SU-DHL-6 (cell line): ENCODE results near the gene ARHGEF3.

Experiments used
- H2AFZ ChIP-seq: fragments of 200-600 bp; sonication (generic); 2 replicates; pipeline ENCODE4 v1.6.1; 2014; ENCODE audit warnings: low read depth, mild to moderate bottlenecking, moderate library complexity, mixed read lengths, antibody characterized with exemption, low read length; ENCODE audit not compliant: severe bottlenecking
- H3F3A ChIP-seq: fragments of 200-600 bp; shearing (Covaris generic); 2 replicates; pipeline ENCODE4 v1.6.0; 2016; ENCODE audit warnings: antibody characterized with exemption, mild to moderate bottlenecking; ENCODE audit not compliant: insufficient read depth
- H3K27ac ChIP-seq: fragments of 200-600 bp; sonication (generic); 2 replicates; pipeline ENCODE4 v1.5.1; 2016; ENCODE audit warnings: low read depth, mild to moderate bottlenecking, low read length, moderate library complexity, mixed read lengths
- H3K27me3 ChIP-seq: fragments of 200-600 bp; sonication (generic), shearing (Covaris generic); 2 replicates; pipeline ENCODE4 v1.6.0; 2014; ENCODE audit warnings: mild to moderate bottlenecking, low read length
- H3K36me3 ChIP-seq: fragments of 200-600 bp; sonication (generic); 2 replicates; pipeline ENCODE4 v1.6.1; 2014; ENCODE audit warnings: mild to moderate bottlenecking, low read length, mixed read lengths
- H3K4me2 ChIP-seq: fragments of 300-600, 200-600 bp; shearing (Covaris generic), sonication (generic); 2 replicates; pipeline ENCODE4 v1.6.0; 2014; ENCODE audit warnings: low read length, low read depth, mild to moderate bottlenecking; ENCODE audit not compliant: poor library complexity, severe bottlenecking
- H3K4me3 ChIP-seq: fragments of 200-600 bp; sonication (generic); 2 replicates; pipeline ENCODE4 v1.5.1; 2014; ENCODE audit warnings: antibody characterized with exemption, low read length, mild to moderate bottlenecking, mixed read lengths; ENCODE audit not compliant: insufficient read depth, poor library complexity, severe bottlenecking
- H3K79me2 ChIP-seq: fragments of 200-600 bp; sonication (generic); 2 replicates; pipeline ENCODE4 v1.6.1; 2014; ENCODE audit warnings: mild to moderate bottlenecking, low read length, moderate library complexity; ENCODE audit not compliant: insufficient read depth
- H3K9ac ChIP-seq: fragments of 200-600 bp; sonication (generic); 2 replicates; pipeline ENCODE4 v1.7.0; 2014; ENCODE audit warnings: mild to moderate bottlenecking, low read length
- H3K9me2 ChIP-seq: fragments of 200-600 bp; sonication (generic); replicated peaks from 2 replicates; pipeline ENCODE4 v1.6.1; 2014; ENCODE audit warnings: low read length; ENCODE audit not compliant: insufficient read depth
- H3K9me3 ChIP-seq: fragments of 200-600 bp; sonication (generic); 2 replicates; pipeline ENCODE4 v1.6.1; 2014; ENCODE audit warnings: low read length, mixed read lengths; ENCODE audit not compliant: insufficient read depth
- H4K20me1 ChIP-seq: fragments of 200-600 bp; sonication (generic); 2 replicates; pipeline ENCODE4 v1.6.1; 2014; ENCODE audit warnings: low read depth, mild to moderate bottlenecking, antibody characterized with exemption, low read length, moderate library complexity, mixed read lengths
- EZH2phosphoT487 ChIP-seq: fragments of 200-600 bp; sonication (generic), shearing (Covaris generic); conservative IDR thresholded peaks from 2 replicates; pipeline ENCODE4 v1.6.1; 2018; ENCODE audit warnings: mild to moderate bottlenecking, antibody characterized with exemption, low read length, moderate library complexity, mixed read lengths
- TF ChIP-seq, protein P1 (sequence below): fragments of 200-600 bp; sonication (generic); IDR thresholded peaks from one replicate; pipeline ENCODE4 v1.5.1; 2017; ENCODE audit warnings: antibody characterized with exemption, mild to moderate bottlenecking, low read length, moderate library complexity; ENCODE audit not compliant: insufficient read depth, poor library complexity, severe bottlenecking

ARHGEF3 gene

DNA sequence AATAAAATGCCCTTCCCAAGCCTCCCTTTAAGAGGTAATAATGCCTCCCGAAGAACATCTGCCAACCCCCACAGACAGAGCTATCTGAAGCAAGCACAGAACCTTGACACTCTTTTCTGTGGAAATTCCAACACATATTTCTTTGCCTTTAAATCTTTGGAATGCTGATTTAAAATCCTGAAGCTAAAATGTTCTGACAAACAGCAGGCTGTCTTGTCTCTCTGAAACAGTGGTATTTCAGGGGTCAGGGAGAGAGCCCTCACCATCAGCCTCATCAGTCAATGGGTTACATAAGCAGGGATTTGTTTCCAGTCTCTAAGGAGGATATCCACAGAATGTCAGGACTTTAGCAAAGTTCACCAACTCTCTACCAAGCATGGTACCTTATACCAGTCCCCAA, 27.8 kb upstream of the ARHGEF3 start:
- H3K27me3 ChIP-seq = no peaks in the 10 kb centered on the region
- no peaks in the 10 kb centered on the region for H3K36me3 ChIP-seq
- no peak overlapping the region for H2AFZ ChIP-seq

DNA sequence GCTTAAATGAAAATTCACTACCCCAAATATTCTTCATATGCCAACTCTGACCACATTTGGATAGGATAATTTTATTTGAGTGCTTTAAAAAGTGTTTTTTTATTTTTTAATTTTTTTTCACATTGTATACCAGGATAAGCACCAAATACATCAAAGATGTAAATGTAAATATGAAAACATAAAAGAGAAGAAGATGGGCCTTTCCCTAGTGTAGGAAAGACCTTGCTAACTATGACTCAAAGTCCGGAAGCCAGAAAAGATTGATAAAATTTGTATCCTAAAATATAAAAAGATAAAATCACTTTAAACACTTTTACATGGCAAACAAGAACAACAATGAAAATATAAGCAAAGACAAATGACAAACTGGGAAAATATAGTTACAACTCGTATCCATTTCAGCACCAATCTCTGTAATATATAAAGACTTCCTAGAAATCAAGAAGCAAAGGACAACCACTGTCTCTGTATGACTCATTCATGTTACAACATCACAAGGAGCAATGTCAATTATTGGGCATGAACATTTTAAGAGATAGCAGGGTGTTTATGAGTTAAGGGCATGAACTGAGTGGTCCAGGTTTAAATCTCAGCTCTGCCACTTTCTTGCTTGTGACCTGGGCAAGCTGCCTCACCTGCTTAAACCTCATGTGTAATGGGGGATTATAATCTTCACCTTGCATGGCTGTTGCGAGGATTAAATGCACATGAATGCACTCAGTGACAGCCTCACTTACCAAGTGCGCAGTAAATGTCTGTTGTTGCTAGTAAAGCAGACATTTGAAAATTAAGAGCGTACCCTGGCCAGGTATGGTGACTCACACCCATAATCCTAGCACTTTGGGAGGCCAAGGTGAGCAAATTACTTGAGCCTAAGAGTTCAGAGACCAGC, 25.3 kb upstream of the ARHGEF3 start:
- no peak overlapping the region for H3K9ac ChIP-seq
- H3K9me2 ChIP-seq = no peaks in the 10 kb centered on the region
- H3K4me2 ChIP-seq = no peak overlapping the region
- no peaks in the 10 kb centered on the region for H3F3A ChIP-seq
- H3K79me2 ChIP-seq = no peaks in the 10 kb centered on the region
- no peaks in the 10 kb centered on the region for H4K20me1 ChIP-seq
- H3K4me3 ChIP-seq = no peak overlapping the region
- H3K36me3 ChIP-seq = no peaks in the 10 kb centered on the region
- H3K9me3 ChIP-seq = no peaks in the 10 kb centered on the region
- no peak overlapping the region for H3K27ac ChIP-seq
- no peak for TF ChIP-seq EZH2phosphoT487
- TF ChIP-seq, protein P1, sequence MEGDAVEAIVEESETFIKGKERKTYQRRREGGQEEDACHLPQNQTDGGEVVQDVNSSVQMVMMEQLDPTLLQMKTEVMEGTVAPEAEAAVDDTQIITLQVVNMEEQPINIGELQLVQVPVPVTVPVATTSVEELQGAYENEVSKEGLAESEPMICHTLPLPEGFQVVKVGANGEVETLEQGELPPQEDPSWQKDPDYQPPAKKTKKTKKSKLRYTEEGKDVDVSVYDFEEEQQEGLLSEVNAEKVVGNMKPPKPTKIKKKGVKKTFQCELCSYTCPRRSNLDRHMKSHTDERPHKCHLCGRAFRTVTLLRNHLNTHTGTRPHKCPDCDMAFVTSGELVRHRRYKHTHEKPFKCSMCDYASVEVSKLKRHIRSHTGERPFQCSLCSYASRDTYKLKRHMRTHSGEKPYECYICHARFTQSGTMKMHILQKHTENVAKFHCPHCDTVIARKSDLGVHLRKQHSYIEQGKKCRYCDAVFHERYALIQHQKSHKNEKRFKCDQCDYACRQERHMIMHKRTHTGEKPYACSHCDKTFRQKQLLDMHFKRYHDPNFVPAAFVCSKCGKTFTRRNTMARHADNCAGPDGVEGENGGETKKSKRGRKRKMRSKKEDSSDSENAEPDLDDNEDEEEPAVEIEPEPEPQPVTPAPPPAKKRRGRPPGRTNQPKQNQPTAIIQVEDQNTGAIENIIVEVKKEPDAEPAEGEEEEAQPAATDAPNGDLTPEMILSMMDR = no peak
- no peak overlapping the region for H2AFZ ChIP-seq
- H3K27me3 ChIP-seq = no peaks in the 10 kb centered on the region

More for the DNA sequence above, 27.8 kb upstream of the ARHGEF3 start:
- Histone ChIP-seq H3F3A (no peaks in the 10 kb centered on the region), H3K27ac (no peak overlapping the region), H3K9ac (no peak overlapping the region), H3K4me3 (no peak overlapping the region), H3K9me2 (no peaks in the 10 kb centered on the region), H3K4me2 (no peak overlapping the region), H3K79me2 (no peaks in the 10 kb centered on the region), H3K9me3 (no peaks in the 10 kb centered on the region), H4K20me1 (no peaks in the 10 kb centered on the region)
- TF ChIP-seq EZH2phosphoT487 = no peak
- TF ChIP-seq, protein P1 = no peak

GRCh38 chr3:56825567-56826438, 24.1 kb upstream of the ARHGEF3 start:
- H3K9me3 ChIP-seq = no peaks in the 10 kb centered on the region
- no peak overlapping the region for H3K27ac ChIP-seq
- H3K27me3 ChIP-seq = no peaks in the 10 kb centered on the region

More at GRCh38 chr3:56825567-56826438, 24.1 kb upstream of the ARHGEF3 start:
- no peak overlapping the region for H3K4me2 ChIP-seq
- H3F3A ChIP-seq = no peaks in the 10 kb centered on the region
- H3K36me3 ChIP-seq = no peaks in the 10 kb centered on the region
- no peak overlapping the region for H2AFZ ChIP-seq
- TF ChIP-seq EZH2phosphoT487 = no peak
- TF ChIP-seq, protein P1 = no peak
- no peak overlapping the region for H3K9ac ChIP-seq
- H3K79me2 ChIP-seq = no peaks in the 10 kb centered on the region
- no peak overlapping the region for H3K4me3 ChIP-seq
- H4K20me1 ChIP-seq = no peaks in the 10 kb centered on the region
- no peaks in the 10 kb centered on the region for H3K9me2 ChIP-seq
